Mesendoderm (in vitro differentiated cells): ENCODE measurements around the gene KIT.

ENCODE experiments used
- DNase-seq: peaks from one replicate; pipeline ENCODE4 v3.0.0; 2013
- H2AK5ac ChIP-seq: 2 replicates; pipeline ENCODE4 v1.6.1; 2013; ENCODE audit warnings: low read length, inconsistent platforms
- H2BK120ac ChIP-seq: 2 replicates; pipeline ENCODE4 v1.6.1; 2013; ENCODE audit warnings: low read depth, mild to moderate bottlenecking, low read length, moderate library complexity, mixed read lengths
- H2BK15ac ChIP-seq: replicated peaks from 2 replicates; pipeline ENCODE4 v1.6.1; 2013; ENCODE audit warnings: low read depth, mild to moderate bottlenecking, moderate library complexity
- H2BK5ac ChIP-seq: 2 replicates; pipeline ENCODE4 v1.6.1; 2013; ENCODE audit warnings: low read length, inconsistent platforms
- H3K18ac ChIP-seq: 2 replicates; pipeline ENCODE4 v1.6.1; 2013; ENCODE audit warnings: mild to moderate bottlenecking, low read length, mixed read lengths
- H3K23ac ChIP-seq: one replicate; pipeline ENCODE4 v1.6.1; 2013; ENCODE audit warnings: low read length
- H3K27ac ChIP-seq: 2 replicates; pipeline ENCODE4 v1.5.1; 2013; ENCODE audit warnings: low read depth, mild to moderate bottlenecking, inconsistent platforms, low read length, moderate library complexity
- H3K27me3 ChIP-seq: 2 replicates; pipeline ENCODE4 v1.6.1; 2013; ENCODE audit warnings: low read length, control low read depth, mild to moderate bottlenecking, inconsistent platforms; ENCODE audit not compliant: insufficient read depth, poor library complexity
- H3K36me3 ChIP-seq: 2 replicates; pipeline ENCODE4 v1.6.1; 2013; ENCODE audit warnings: low read length, inconsistent platforms; ENCODE audit not compliant: control insufficient read depth, insufficient read depth
- H3K4ac ChIP-seq: one replicate; pipeline ENCODE4 v1.6.1; 2013; ENCODE audit warnings: low read depth, mild to moderate bottlenecking, low read length, moderate library complexity
- H3K4me1 ChIP-seq: 2 replicates; pipeline ENCODE4 v1.6.1; 2013; ENCODE audit warnings: low read depth, low read length, inconsistent platforms; ENCODE audit not compliant: control insufficient read depth
- H3K4me2 ChIP-seq: 2 replicates; pipeline ENCODE4 v1.6.1; 2013; ENCODE audit warnings: low read length
- H3K4me3 ChIP-seq: 2 replicates; pipeline ENCODE4 v1.5.1; 2013; ENCODE audit warnings: mild to moderate bottlenecking, low read length
- H3K56ac ChIP-seq: one replicate; pipeline ENCODE4 v1.6.1; 2013; ENCODE audit warnings: low read length
- H3K79me1 ChIP-seq: 2 replicates; pipeline ENCODE4 v1.6.1; 2013; ENCODE audit warnings: low read length, inconsistent platforms
- H3K79me2 ChIP-seq: 2 replicates; pipeline ENCODE4 v1.6.1; 2013; ENCODE audit warnings: mild to moderate bottlenecking, low read length; ENCODE audit not compliant: control insufficient read depth, insufficient read depth
- H3K9ac ChIP-seq: 2 replicates; pipeline ENCODE4 v1.6.1; 2013; ENCODE audit warnings: low read length, inconsistent platforms
- H4K5ac ChIP-seq: one replicate; pipeline ENCODE4 v1.6.1; 2013; ENCODE audit warnings: low read length
- H4K8ac ChIP-seq: one replicate; pipeline ENCODE4 v1.6.1; 2013; ENCODE audit warnings: low read depth, mild to moderate bottlenecking, control low read depth, low read length, moderate library complexity
- WGBS: extraction: QIAGEN DNeasy Blood & Tissue Kit; methylation state at CpG from one replicate; pipeline ENCODE4 v1.1.7; 2013; ENCODE audit warnings: low lambda C conversion rate, missing lambda C conversion rate; ENCODE audit not compliant: insufficient coverage; ENCODE audit errors: extremely low coverage; 5-methylcytosine and 5-hydroxymethylcytosine counted together

Gene KIT

DNA sequence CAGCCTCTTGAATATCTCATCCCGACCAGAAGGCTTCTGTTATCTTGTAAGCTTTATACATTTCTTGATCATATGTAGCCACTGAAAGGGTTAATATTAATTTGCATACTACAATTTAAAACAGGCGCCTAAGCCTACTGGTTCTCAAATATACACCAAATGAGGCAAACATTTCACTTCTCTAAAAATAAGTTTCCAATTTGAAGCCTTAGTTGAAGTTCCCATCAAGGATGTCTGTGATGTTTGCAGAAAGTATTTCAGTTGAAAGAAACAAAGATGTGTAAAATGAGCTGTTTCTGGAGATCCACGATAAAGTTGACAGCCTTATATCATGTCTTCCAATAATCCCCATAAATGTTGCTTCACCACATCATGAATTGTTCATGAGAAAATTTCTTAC, 70.6 kb downstream of the KIT start:
- Histone ChIP-seq H3K56ac (no peak overlapping the region), H3K4me2 (no peak overlapping the region), H3K18ac (no peak overlapping the region), H2BK120ac (no peak overlapping the region), H2AK5ac (no peak overlapping the region), H2BK5ac (no peak overlapping the region), H3K4ac (no peak overlapping the region), H3K4me1 (no peaks in the 10 kb centered on the region), H3K27me3 (no peaks in the 10 kb centered on the region), H3K79me1 (no peaks in the 10 kb centered on the region), H3K36me3 (no peaks in the 10 kb centered on the region), H4K8ac (no peak overlapping the region), H4K5ac (no peak overlapping the region), H3K27ac (no peak overlapping the region), H3K4me3 (no peak overlapping the region), H3K9ac (no peak overlapping the region), H3K79me2 (no peaks in the 10 kb centered on the region), H3K23ac (no peak overlapping the region), H2BK15ac (no peak overlapping the region)
- DNase-seq, result no peak
- WGBS, result no CpG with 5 or more reads among the region's 3 CpGs

DNA sequence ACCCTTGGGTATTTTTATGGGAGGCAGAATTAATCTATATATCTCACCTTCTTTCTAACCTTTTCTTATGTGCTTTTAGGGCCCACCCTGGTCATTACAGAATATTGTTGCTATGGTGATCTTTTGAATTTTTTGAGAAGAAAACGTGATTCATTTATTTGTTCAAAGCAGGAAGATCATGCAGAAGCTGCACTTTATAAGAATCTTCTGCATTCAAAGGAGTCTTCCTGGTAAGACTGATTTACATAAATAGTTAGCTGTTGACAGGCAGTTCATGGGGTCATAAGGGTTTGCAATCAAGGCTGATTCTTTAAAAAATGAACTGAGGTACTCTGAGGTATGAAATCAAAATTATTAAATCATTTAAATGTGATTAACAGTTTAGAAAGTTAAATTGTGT, 71.5 kb downstream of the KIT start:
- no peaks in the 10 kb centered on the region for H3K4me1 ChIP-seq
- DNase-seq, result no peak
- no peak overlapping the region for H3K4me2 ChIP-seq
- H3K36me3 ChIP-seq, result no peaks in the 10 kb centered on the region
- H4K5ac ChIP-seq, result no peak overlapping the region
- no peak overlapping the region for H3K18ac ChIP-seq
- no peak overlapping the region for H3K56ac ChIP-seq
- no peak overlapping the region for H3K27ac ChIP-seq
- no peak overlapping the region for H2AK5ac ChIP-seq
- H3K4me3 ChIP-seq, result no peak overlapping the region
- H4K8ac ChIP-seq, result no peak overlapping the region
- no peaks in the 10 kb centered on the region for H3K79me2 ChIP-seq
- no CpG with 5 or more reads among the region's 1 CpG for WGBS
- H3K27me3 ChIP-seq, result no peaks in the 10 kb centered on the region
- no peaks in the 10 kb centered on the region for H3K79me1 ChIP-seq
- H3K9ac ChIP-seq, result no peak overlapping the region
- H3K4ac ChIP-seq, result no peak overlapping the region
- no peak overlapping the region for H2BK5ac ChIP-seq
- H2BK120ac ChIP-seq, result no peak overlapping the region
- no peak overlapping the region for H3K23ac ChIP-seq
- H2BK15ac ChIP-seq, result no peak overlapping the region

DNA sequence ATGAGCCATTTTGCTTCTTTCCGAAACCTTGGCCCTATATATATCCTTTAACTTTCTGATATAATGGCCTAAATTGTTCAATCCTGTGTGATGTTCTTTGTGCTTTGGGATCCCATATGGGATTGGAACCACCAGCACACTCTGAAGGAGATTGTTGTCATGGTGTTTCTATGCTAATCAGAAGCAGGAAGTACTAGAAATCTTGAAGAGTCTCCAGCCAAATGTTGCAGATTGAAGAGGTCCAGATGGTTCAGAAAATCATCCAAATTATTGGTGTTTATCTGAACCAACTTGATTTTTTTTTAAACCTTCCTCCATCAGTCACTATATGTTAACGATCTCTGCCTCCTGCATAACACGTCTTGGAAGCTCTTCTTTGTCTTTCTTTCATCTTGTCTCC, 72.8 kb downstream of the KIT start:
- no peak for DNase-seq
- no peaks in the 10 kb centered on the region for H3K4me1 ChIP-seq

DNA sequence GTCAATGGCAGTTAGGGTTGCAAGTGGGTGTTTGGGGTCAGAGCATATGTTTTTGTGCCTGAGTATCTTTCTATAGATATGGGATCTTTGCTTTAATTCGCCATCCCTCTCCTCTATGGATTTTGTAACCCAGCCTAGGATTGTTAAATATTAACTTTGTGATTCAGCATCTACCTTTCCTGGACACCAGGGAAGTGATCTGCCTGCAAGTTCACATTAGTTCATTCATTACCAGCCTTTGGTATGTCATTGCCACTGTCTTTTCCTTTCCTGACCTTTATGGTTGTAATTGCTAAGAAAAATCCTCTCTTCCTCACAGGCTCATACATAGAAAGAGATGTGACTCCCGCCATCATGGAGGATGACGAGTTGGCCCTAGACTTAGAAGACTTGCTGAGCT, 73.8 kb downstream of the KIT start:
- no peak overlapping the region for H2BK5ac ChIP-seq
- H3K27me3 ChIP-seq, result no peaks in the 10 kb centered on the region
- H3K27ac ChIP-seq, result no peak overlapping the region
- H2BK120ac ChIP-seq, result no peak overlapping the region
- H3K9ac ChIP-seq, result no peak overlapping the region
- DNase-seq, result no peak
- H4K8ac ChIP-seq, result no peak overlapping the region
- H3K4me2 ChIP-seq, result no peak overlapping the region
- no peak overlapping the region for H3K4me3 ChIP-seq
- no peak overlapping the region for H3K18ac ChIP-seq
- H3K23ac ChIP-seq, result no peak overlapping the region
- H3K36me3 ChIP-seq, result no peaks in the 10 kb centered on the region
- no peak overlapping the region for H2AK5ac ChIP-seq
- H4K5ac ChIP-seq, result no peak overlapping the region
- H2BK15ac ChIP-seq, result no peak overlapping the region
- H3K4ac ChIP-seq, result no peak overlapping the region
- no CpG with 5 or more reads among the region's 3 CpGs for WGBS
- H3K4me1 ChIP-seq, result no peaks in the 10 kb centered on the region
- H3K79me1 ChIP-seq, result no peaks in the 10 kb centered on the region
- no peaks in the 10 kb centered on the region for H3K79me2 ChIP-seq
- no peak overlapping the region for H3K56ac ChIP-seq

More for the DNA sequence above, 72.8 kb downstream of the KIT start:
- Histone ChIP-seq H2BK15ac (no peak overlapping the region), H3K36me3 (no peaks in the 10 kb centered on the region), H4K5ac (no peak overlapping the region), H3K79me1 (no peaks in the 10 kb centered on the region), H3K4ac (no peak overlapping the region), H2AK5ac (no peak overlapping the region), H3K9ac (no peak overlapping the region), H3K79me2 (no peaks in the 10 kb centered on the region), H3K27ac (no peak overlapping the region), H3K4me3 (no peak overlapping the region), H3K27me3 (no peaks in the 10 kb centered on the region), H3K18ac (no peak overlapping the region), H3K23ac (no peak overlapping the region), H4K8ac (no peak overlapping the region), H2BK5ac (no peak overlapping the region), H2BK120ac (no peak overlapping the region), H3K4me2 (no peak overlapping the region), H3K56ac (no peak overlapping the region)
- WGBS, result no CpG with 5 or more reads among the region's 3 CpGs

- Histone ChIP-seq H3K36me3 (no peaks in the 10 kb centered on the region), H3K27me3 (no peaks in the 10 kb centered on the region)
- no CpG with 5 or more reads among the region's 1 CpG for WGBS
Measured at GRCh38 chr4:54731976-54732375, 74.2 kb downstream of the KIT start.

DNA sequence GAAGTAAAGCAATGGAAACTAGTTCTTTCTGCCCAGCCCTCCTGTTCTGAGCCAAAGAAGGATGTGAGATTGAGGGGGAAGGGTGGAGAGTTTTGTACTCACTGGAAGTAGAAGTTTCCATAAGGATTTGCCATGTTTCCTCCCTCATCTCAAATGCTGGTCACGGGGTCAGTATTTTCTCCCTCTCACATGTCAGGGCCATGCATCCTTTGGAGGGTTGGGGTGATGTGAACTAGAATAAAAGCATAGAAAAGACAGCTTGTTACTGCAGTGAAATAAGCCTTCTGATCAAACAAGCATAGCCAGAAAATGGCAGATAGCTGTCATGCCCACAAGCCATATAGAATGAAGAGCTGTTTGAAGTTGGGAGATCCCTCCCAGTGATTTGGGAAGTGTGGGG, 79.7 kb downstream of the KIT start:
- Histone ChIP-seq H3K18ac (no peak overlapping the region), H2BK5ac (no peak overlapping the region), H3K36me3 (no peaks in the 10 kb centered on the region), H3K27me3 (no peaks in the 10 kb centered on the region), H3K23ac (no peak overlapping the region), H2BK120ac (no peak overlapping the region), H2AK5ac (no peak overlapping the region), H3K9ac (no peak overlapping the region), H4K5ac (no peak overlapping the region), H3K56ac (no peak overlapping the region), H4K8ac (no peak overlapping the region), H3K4me2 (no peak overlapping the region), H3K79me1 (no peaks in the 10 kb centered on the region), H3K4ac (no peak overlapping the region), H3K27ac (no peak overlapping the region), H3K4me3 (no peak overlapping the region), H3K79me2 (no peaks in the 10 kb centered on the region), H2BK15ac (no peak overlapping the region), H3K4me1 (no peaks in the 10 kb centered on the region)
- DNase-seq, result no peak
- WGBS, result no CpG with 5 or more reads among the region's 1 CpG

More at GRCh38 chr4:54731976-54732375, 74.2 kb downstream of the KIT start:
- no peak overlapping the region for H2BK120ac ChIP-seq
- H3K23ac ChIP-seq, result no peak overlapping the region
- no peak overlapping the region for H2BK15ac ChIP-seq
- H3K27ac ChIP-seq, result no peak overlapping the region
- no peak for DNase-seq
- H2AK5ac ChIP-seq, result no peak overlapping the region
- no peak overlapping the region for H3K4me3 ChIP-seq
- no peak overlapping the region for H3K18ac ChIP-seq
- H2BK5ac ChIP-seq, result no peak overlapping the region
- no peaks in the 10 kb centered on the region for H3K79me1 ChIP-seq
- no peak overlapping the region for H3K56ac ChIP-seq
- no peaks in the 10 kb centered on the region for H3K4me1 ChIP-seq
- H3K4me2 ChIP-seq, result no peak overlapping the region
- H3K4ac ChIP-seq, result no peak overlapping the region
- H3K79me2 ChIP-seq, result no peaks in the 10 kb centered on the region
- H4K8ac ChIP-seq, result no peak overlapping the region
- no peak overlapping the region for H3K9ac ChIP-seq
- no peak overlapping the region for H4K5ac ChIP-seq
